ENCODE measurements around the gene GALK2.
A peak's percentile ranks its signal among the peaks of the same experiment; 100 is the strongest.

The GALK2 gene

GRCh38 chr15:49154359-49154758, 15.7 kb upstream of the GALK2 start:
- TF ChIP-seq CTCF (IDR thresholded peaks at IDR 0.05; ENCODE audit: low read depth, low read length, missing control alignments): no peak
- H3K36me3 ChIP-seq (replicated peaks): no peaks in the 10 kb centered on the region
- no peaks in the 10 kb centered on the region for H3K27me3 ChIP-seq (replicated peaks)
- in situ Hi-C loops (cut with HindIII; ENCODE audit: low pct_ligation_motif_present, low sequenced_read_pairs): no loop called here
- peak overlapping the region; percentile 76 for H3K27ac ChIP-seq
- peak overlapping the region; percentile 82 for H3K4me3 ChIP-seq (ENCODE audit: low read depth, low read length)
- no peak for DNase-seq

GRCh38 chr15:49154799-49155109, 15.3 kb upstream of the GALK2 start:
- no peaks in the 10 kb centered on the region for H3K27me3 ChIP-seq (replicated peaks)
- no peaks in the 10 kb centered on the region for H3K36me3 ChIP-seq (replicated peaks)
- TF ChIP-seq CTCF (IDR thresholded peaks at IDR 0.05; ENCODE audit: low read depth, low read length, missing control alignments): no peak
- in situ Hi-C loops (cut with HindIII; ENCODE audit: low pct_ligation_motif_present, low sequenced_read_pairs): no loop called here
- H3K4me3 ChIP-seq (ENCODE audit: low read depth, low read length): peak overlapping the region; percentile 82
- peak overlapping the region; percentile 76 for H3K27ac ChIP-seq
- DNase-seq: no peak

GRCh38 chr15:49155110-49155833, 14.8 kb upstream of the GALK2 start, which contains the start of gene COPS2:
COPS2 (minus strand) TSS chr15:49155599; CDS start chr15:49155578, 21 bp downstream.
- Histone ChIP-seq H3K4me3 (ENCODE audit: low read depth, low read length) (peak within 1 kb of the TSS; percentile 82), H3K27me3 (replicated peaks) (no peaks in the 10 kb centered on the region), H3K27ac (peak within 1 kb of the TSS; percentile 76), H3K36me3 (replicated peaks) (no peaks in the 10 kb centered on the region)
- in situ Hi-C loops (cut with HindIII; ENCODE audit: low pct_ligation_motif_present, low sequenced_read_pairs): no loop called here
- no peak for TF ChIP-seq CTCF (IDR thresholded peaks at IDR 0.05; ENCODE audit: low read depth, low read length, missing control alignments)
- DNase-seq: peak; percentile 99

GRCh38 chr15:49155834-49156627, 14.0 kb upstream of the GALK2 start:
- in situ Hi-C loops (cut with HindIII; ENCODE audit: low pct_ligation_motif_present, low sequenced_read_pairs): no loop called here
- Histone ChIP-seq H3K4me3 (ENCODE audit: low read depth, low read length) (peak overlapping the region; percentile 82), H3K27ac (peak overlapping the region; percentile 10), H3K27me3 (replicated peaks) (no peaks in the 10 kb centered on the region), H3K36me3 (replicated peaks) (no peaks in the 10 kb centered on the region)
- no peak for TF ChIP-seq CTCF (IDR thresholded peaks at IDR 0.05; ENCODE audit: low read depth, low read length, missing control alignments)
- peak; percentile 42 for DNase-seq

GRCh38 chr15:49163678-49164077, 6.4 kb upstream of the GALK2 start:
- no peak overlapping the region for H3K27ac ChIP-seq
- H3K4me3 ChIP-seq (ENCODE audit: low read depth, low read length): no peak overlapping the region
- TF ChIP-seq CTCF (IDR thresholded peaks at IDR 0.05; ENCODE audit: low read depth, low read length, missing control alignments): no peak
- H3K36me3 ChIP-seq (replicated peaks): no peaks in the 10 kb centered on the region
- H3K27me3 ChIP-seq (replicated peaks): no peaks in the 10 kb centered on the region
- DNase-seq: no peak
- in situ Hi-C loops (cut with HindIII; ENCODE audit: low pct_ligation_motif_present, low sequenced_read_pairs): no loop called here

All from brain microvascular endothelial cell (primary cell).